HepG2 (cell line): ENCODE measurements around the gene CEP78. TPM values are rescaled to one million over a fixed set of nuclear protein-coding genes. Genes with fewer than 3 reads are reported as not detected.

Experiments used
- ARHGAP35 ChIP-seq: sonication (generic); formaldehyde crosslinking; IDR thresholded peaks from 2 replicates; pipeline ENCODE4 v1.9.0; 2022; ENCODE audit warnings: mild to moderate bottlenecking, inconsistent platforms, moderate library complexity, missing genetic modification reagents, borderline replicate concordance
- ELF3 ChIP-seq: IDR thresholded peaks from 2 replicates; pipeline ENCODE4 v1.6.1; 2016; ENCODE audit warnings: missing genetic modification reagents, missing compliant biosample characterization
- KMT2A ChIP-seq: sonication (generic); formaldehyde crosslinking; IDR thresholded peaks from 2 replicates; pipeline ENCODE4 v1.4.0; 2020; ENCODE audit warnings: missing genetic modification reagents
- MIXL1 ChIP-seq: IDR thresholded peaks from 2 replicates; pipeline ENCODE4 v1.6.1; 2016
- MTA3 ChIP-seq: sonication (generic); formaldehyde crosslinking; IDR thresholded peaks from 2 replicates; pipeline ENCODE4 v1.4.0; 2020; ENCODE audit warnings: missing genetic modification reagents
- PHF8 ChIP-seq: sonication (generic); formaldehyde crosslinking; IDR thresholded peaks from 2 replicates; pipeline ENCODE4 v1.5.0; 2020; ENCODE audit warnings: missing genetic modification reagents
- POLR2AphosphoS2 ChIP-seq: IDR thresholded peaks from 2 replicates; pipeline ENCODE4 v1.6.1; 2011; ENCODE audit warnings: low read depth, low read length, improper control_type of control experiment
- RAD21 ChIP-seq: fragments of 450-650 bp; formaldehyde crosslinking; IDR thresholded peaks from 2 replicates; pipeline ENCODE4 v1.5.0; 2020; ENCODE audit warnings: mild to moderate bottlenecking
- SMARCC2 ChIP-seq: fragments of 450-650 bp; IDR thresholded peaks from 2 replicates; pipeline ENCODE4 v1.6.1; 2017; ENCODE audit warnings: antibody characterized with exemption, mild to moderate bottlenecking
- TBL1XR1 ChIP-seq: fragments of 150-350 bp; IDR thresholded peaks from 2 replicates; pipeline ENCODE4 v1.6.1; 2014; ENCODE audit warnings: borderline replicate concordance, low read length; ENCODE audit not compliant: partially characterized antibody
- TOE1 ChIP-seq: sonication (generic); formaldehyde crosslinking; IDR thresholded peaks from 2 replicates; pipeline ENCODE4 v1.4.0; 2020; ENCODE audit warnings: mild to moderate bottlenecking, missing genetic modification reagents
- ZMAT3 ChIP-seq: sonication (generic); formaldehyde crosslinking; conservative IDR thresholded peaks from 2 replicates; pipeline ENCODE4 v1.7.0; 2021; ENCODE audit warnings: missing genetic modification reagents
- ZNF234 ChIP-seq: sonication (generic); formaldehyde crosslinking; conservative IDR thresholded peaks from 2 replicates; pipeline ENCODE4 v1.5.1; 2020; ENCODE audit warnings: mild to moderate bottlenecking, missing genetic modification reagents
- ZNF543 ChIP-seq: sonication (generic); formaldehyde crosslinking; IDR thresholded peaks from 2 replicates; pipeline ENCODE4 v1.4.0; 2020; ENCODE audit warnings: mild to moderate bottlenecking, missing genetic modification reagents
- ZNF563 ChIP-seq: sonication (generic); formaldehyde crosslinking; IDR thresholded peaks from 2 replicates; pipeline ENCODE4 v1.8.0; 2022; ENCODE audit warnings: mild to moderate bottlenecking, moderate library complexity, missing genetic modification reagents
- ZNF777 ChIP-seq: sonication (generic); formaldehyde crosslinking; IDR thresholded peaks from 2 replicates; pipeline ENCODE4 v1.4.0; 2020; ENCODE audit warnings: missing genetic modification reagents
- ZNF788 ChIP-seq: sonication (generic); formaldehyde crosslinking; IDR thresholded peaks from 2 replicates; pipeline ENCODE4 v1.5.0; 2020; ENCODE audit warnings: mild to moderate bottlenecking, missing genetic modification reagents, borderline replicate concordance
- ZNF839 ChIP-seq: sonication (generic); formaldehyde crosslinking; IDR thresholded peaks from 2 replicates; pipeline ENCODE4 v1.4.0; 2020; ENCODE audit warnings: missing genetic modification reagents, mild to moderate bottlenecking, borderline replicate concordance
- polyA plus RNA-seq, 8 experiments: library from polyadenylated mRNA; depleted of rRNA in 3 of 8; stranded (reverse) in 7 of 8; unstranded in 1 of 8; fragments of >200 nt; fragmentation: Illumina TruSeq in 4 of 8; extraction: Trizol in 4 of 8; gene quantifications; 2 replicates each; pipeline versions ENCODE4 v1.2.1 to v1.2.3, GENCODE V29; 2011 to 2016; ENCODE audit warnings: low read depth in 4 of 8, missing spikeins in 1 of 8, mixed read lengths in 1 of 8; ENCODE audit not compliant: insufficient read depth in 1 of 8
- total RNA-seq, 5 experiments: library from RNA; depleted of rRNA; stranded (reverse); fragments of >200 nt; fragmentation: Illumina TruSeq; extraction: Trizol; gene quantifications; 2 replicates each; pipeline ENCODE4 v1.2.3, GENCODE V29; 2016; ENCODE audit warnings: low read depth in 1 of 5
- TF ChIP-seq, protein P1 (sequence below): sonication (generic); formaldehyde crosslinking; IDR thresholded peaks from 2 replicates; pipeline ENCODE4 v1.5.0; 2020; ENCODE audit warnings: missing genetic modification reagents
- TF ChIP-seq, protein P2 (sequence below): sonication (generic); formaldehyde crosslinking; IDR thresholded peaks from 2 replicates; pipeline ENCODE4 v1.5.1; 2020; ENCODE audit warnings: missing genetic modification reagents, mild to moderate bottlenecking, borderline replicate concordance
- TF ChIP-seq, protein P3 (sequence below): sonication (generic); formaldehyde crosslinking; IDR thresholded peaks from 2 replicates; pipeline ENCODE4 v1.4.0; 2020; ENCODE audit warnings: missing genetic modification reagents, borderline replicate concordance
- TF ChIP-seq, protein P4 (sequence below): sonication (generic); formaldehyde crosslinking; IDR thresholded peaks from 2 replicates; pipeline ENCODE4 v1.8.1; 2023; ENCODE audit warnings: mild to moderate bottlenecking, missing genetic modification reagents, borderline replicate concordance
- TF ChIP-seq, protein P5 (sequence below): IDR thresholded peaks from 2 replicates; pipeline ENCODE4 v1.6.1; 2016
- TF ChIP-seq, protein P6 (sequence below): sonication (generic); formaldehyde crosslinking; IDR thresholded peaks from 2 replicates; pipeline ENCODE4 v1.9.0; 2021; ENCODE audit warnings: missing genetic modification reagents, mild to moderate bottlenecking, borderline replicate concordance

CEP78 gene
- total and polyA plus RNA-seq, 2 of the 13 experiments (the other 11 are each of a cell fraction or from before 2014, with no cell fraction given), result 5.1 to 30.8 TPM

DNA sequence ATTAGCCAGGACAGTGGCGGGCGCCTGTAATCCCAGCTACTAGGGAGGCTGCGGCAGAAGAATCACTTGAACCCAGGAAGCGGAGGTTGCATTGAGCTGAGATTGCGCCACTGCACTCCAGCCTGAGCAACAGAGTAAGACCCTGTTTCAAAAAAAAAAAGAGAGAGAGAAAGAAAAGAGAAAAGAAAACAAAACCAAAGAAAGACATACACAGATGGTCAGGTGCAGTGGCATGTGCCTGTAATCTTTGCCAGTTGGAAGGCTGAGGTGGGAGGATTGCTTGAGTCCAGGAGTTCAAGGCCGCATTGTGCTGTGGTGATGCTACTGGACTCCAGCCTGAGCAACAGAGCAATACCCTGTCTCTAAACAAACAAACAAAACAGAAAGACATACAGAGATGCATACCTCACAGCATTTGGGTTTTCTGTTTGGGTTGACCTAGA, 51.1 kb downstream of the CEP78 start (continued):
- TF ChIP-seq POLR2AphosphoS2 (no peak), MIXL1 (CRISPR knock-in tag) (peak; percentile 39; the same call in 1 of the 2 replicates), ZNF777 (CRISPR knock-in tag) (no peak), ZNF563 (no peak), ELF3 (CRISPR knock-in tag) (peak; percentile 52), ZNF788 (CRISPR knock-in tag) (no peak; the same call in 1 of the 2 replicates), MTA3 (CRISPR knock-in tag) (no peak), ZNF839 (CRISPR knock-in tag) (no peak), ZNF234 (no peak), RAD21 (CRISPR knock-in tag) (no peak; the same call in 1 of the 2 replicates), ZNF543 (no peak), ARHGAP35 (no peak), SMARCC2 (no peak), KMT2A (CRISPR knock-in tag) (no peak), TOE1 (CRISPR knock-in tag) (no peak), PHF8 (no peak), TBL1XR1 (peak; percentile 11), ZMAT3 (no peak)
- TF ChIP-seq, protein P1, sequence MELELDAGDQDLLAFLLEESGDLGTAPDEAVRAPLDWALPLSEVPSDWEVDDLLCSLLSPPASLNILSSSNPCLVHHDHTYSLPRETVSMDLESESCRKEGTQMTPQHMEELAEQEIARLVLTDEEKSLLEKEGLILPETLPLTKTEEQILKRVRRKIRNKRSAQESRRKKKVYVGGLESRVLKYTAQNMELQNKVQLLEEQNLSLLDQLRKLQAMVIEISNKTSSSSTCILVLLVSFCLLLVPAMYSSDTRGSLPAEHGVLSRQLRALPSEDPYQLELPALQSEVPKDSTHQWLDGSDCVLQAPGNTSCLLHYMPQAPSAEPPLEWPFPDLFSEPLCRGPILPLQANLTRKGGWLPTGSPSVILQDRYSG (CRISPR knock-in tag), result no peak
- TF ChIP-seq, protein P2, sequence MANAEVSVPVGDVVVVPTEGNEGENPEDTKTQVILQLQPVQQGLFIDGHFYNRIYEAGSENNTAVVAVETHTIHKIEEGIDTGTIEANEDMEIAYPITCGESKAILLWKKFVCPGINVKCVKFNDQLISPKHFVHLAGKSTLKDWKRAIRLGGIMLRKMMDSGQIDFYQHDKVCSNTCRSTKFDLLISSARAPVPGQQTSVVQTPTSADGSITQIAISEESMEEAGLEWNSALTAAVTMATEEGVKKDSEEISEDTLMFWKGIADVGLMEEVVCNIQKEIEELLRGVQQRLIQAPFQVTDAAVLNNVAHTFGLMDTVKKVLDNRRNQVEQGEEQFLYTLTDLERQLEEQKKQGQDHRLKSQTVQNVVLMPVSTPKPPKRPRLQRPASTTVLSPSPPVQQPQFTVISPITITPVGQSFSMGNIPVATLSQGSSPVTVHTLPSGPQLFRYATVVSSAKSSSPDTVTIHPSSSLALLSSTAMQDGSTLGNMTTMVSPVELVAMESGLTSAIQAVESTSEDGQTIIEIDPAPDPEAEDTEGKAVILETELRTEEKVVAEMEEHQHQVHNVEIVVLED (CRISPR knock-in tag), result no peak; the same call in 1 of the 2 replicates
- TF ChIP-seq, protein P3, sequence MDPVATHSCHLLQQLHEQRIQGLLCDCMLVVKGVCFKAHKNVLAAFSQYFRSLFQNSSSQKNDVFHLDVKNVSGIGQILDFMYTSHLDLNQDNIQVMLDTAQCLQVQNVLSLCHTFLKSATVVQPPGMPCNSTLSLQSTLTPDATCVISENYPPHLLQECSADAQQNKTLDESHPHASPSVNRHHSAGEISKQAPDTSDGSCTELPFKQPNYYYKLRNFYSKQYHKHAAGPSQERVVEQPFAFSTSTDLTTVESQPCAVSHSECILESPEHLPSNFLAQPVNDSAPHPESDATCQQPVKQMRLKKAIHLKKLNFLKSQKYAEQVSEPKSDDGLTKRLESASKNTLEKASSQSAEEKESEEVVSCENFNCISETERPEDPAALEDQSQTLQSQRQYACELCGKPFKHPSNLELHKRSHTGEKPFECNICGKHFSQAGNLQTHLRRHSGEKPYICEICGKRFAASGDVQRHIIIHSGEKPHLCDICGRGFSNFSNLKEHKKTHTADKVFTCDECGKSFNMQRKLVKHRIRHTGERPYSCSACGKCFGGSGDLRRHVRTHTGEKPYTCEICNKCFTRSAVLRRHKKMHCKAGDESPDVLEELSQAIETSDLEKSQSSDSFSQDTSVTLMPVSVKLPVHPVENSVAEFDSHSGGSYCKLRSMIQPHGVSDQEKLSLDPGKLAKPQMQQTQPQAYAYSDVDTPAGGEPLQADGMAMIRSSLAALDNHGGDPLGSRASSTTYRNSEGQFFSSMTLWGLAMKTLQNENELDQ (CRISPR knock-in tag), result no peak
- TF ChIP-seq, protein P4, sequence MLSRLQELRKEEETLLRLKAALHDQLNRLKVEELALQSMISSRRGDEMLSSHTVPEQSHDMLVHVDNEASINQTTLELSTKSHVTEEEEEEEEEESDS, result no peak
- TF ChIP-seq, protein P5, sequence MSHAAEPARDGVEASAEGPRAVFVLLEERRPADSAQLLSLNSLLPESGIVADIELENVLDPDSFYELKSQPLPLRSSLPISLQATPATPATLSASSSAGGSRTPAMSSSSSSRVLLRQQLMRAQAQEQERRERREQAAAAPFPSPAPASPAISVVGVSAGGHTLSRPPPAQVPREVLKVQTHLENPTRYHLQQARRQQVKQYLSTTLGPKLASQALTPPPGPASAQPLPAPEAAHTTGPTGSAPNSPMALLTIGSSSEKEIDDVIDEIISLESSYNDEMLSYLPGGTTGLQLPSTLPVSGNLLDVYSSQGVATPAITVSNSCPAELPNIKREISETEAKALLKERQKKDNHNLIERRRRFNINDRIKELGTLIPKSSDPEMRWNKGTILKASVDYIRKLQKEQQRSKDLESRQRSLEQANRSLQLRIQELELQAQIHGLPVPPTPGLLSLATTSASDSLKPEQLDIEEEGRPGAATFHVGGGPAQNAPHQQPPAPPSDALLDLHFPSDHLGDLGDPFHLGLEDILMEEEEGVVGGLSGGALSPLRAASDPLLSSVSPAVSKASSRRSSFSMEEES, result peak; percentile 82; the same call in 1 of the 2 replicates
- TF ChIP-seq, protein P6, sequence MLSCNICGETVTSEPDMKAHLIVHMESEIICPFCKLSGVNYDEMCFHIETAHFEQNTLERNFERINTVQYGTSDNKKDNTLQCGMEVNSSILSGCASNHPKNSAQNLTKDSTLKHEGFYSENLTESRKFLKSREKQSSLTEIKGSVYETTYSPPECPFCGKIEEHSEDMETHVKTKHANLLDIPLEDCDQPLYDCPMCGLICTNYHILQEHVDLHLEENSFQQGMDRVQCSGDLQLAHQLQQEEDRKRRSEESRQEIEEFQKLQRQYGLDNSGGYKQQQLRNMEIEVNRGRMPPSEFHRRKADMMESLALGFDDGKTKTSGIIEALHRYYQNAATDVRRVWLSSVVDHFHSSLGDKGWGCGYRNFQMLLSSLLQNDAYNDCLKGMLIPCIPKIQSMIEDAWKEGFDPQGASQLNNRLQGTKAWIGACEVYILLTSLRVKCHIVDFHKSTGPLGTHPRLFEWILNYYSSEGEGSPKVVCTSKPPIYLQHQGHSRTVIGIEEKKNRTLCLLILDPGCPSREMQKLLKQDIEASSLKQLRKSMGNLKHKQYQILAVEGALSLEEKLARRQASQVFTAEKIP (CRISPR knock-in tag), result no peak
